ENCODE results near the gene SENP6. TPM values are rescaled to one million over a fixed set of nuclear protein-coding genes. Genes with fewer than 3 reads are reported as not detected.

The SENP6 gene
- total RNA-seq, 2 experiments from 2014 or later = 70.2 to 72.0 TPM

DNA sequence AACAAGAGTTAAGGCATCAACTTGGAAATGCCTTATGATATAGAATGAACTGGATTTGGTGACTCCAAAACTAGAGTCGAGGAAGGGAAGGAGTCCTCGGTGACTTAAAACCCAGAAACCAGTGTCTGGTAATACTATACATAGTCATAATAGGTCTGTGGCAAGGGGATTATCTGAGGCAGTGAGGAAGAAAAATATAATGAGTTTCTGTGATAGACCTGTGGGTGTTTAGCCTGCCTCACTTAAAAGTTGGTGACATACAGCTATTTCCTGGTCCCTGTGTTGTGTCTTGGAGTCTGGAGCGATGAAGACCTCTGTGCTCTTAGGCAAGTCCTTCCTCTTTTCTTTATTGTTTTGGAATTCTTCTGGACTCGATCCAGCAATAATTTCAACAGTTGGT lies 142.3 kb downstream of the SENP6 start:
- Mint-ChIP-seq H3K27ac (no peak overlapping the region), H3K36me3 (ENCODE audit: low read depth) (no peaks in the 10 kb centered on the region), H3K9me3 (no peaks in the 10 kb centered on the region), H3K27me3 (peaks cover 26% of the 10 kb centered on the region), H3K4me3 (no peak overlapping the region), H3K4me1 (ENCODE audit: low read depth) (no peaks in the 10 kb centered on the region)
- POLR2A ChIA-PET = interaction anchor here (0.6 kb wide), 1 partner anchor 20 kb away, joined by 4 read pairs; no protein-coding TSS in a partner anchor
- no peak for TF ChIP-seq CTCF (IDR thresholded peaks at IDR 0.05)
- DNase-seq (no peak), ATAC-seq (no peak)
- CTCF ChIA-PET = no interaction called here
- intact Hi-C loops (cut with micrococcal nuclease) = no loop called here

GRCh38 chr6:75745404-75745803 lies 143.7 kb downstream of the SENP6 start:
- CTCF ChIA-PET = no interaction called here
- no peak for ATAC-seq
- no peak for DNase-seq
- intact Hi-C loops (cut with micrococcal nuclease) = no loop called here
- no peak for TF ChIP-seq CTCF (IDR thresholded peaks at IDR 0.05)
- Mint-ChIP-seq H3K36me3 (ENCODE audit: low read depth) (no peaks in the 10 kb centered on the region), H3K9me3 (no peaks in the 10 kb centered on the region), H3K4me1 (ENCODE audit: low read depth) (peaks cover 4% of the 10 kb centered on the region), H3K27me3 (peaks cover 28% of the 10 kb centered on the region), H3K4me3 (no peak overlapping the region), H3K27ac (no peak overlapping the region)
- POLR2A ChIA-PET = no interaction called here

DNA sequence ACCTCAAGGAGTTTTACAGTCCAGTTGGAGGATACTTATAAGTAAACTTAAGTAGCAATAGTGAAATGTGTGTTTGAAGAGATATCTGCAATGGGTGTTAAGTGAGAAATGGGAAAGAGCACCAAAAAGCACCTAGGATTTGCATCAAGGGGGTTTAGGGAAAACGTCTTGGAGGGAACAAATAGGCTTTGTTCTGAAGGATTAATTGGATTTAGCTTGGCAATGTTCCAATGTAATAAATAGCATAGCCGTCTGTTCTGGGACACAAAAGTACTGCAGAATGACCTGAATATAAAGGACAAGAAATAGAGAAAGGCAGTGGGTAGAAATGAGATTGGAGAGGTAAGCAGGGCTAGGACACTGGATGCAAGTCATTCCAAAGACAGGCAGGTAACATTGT lies 144.5 kb downstream of the SENP6 start:
- DNase-seq = no peak
- ChIA-PET CTCF (no interaction called here), POLR2A (no interaction called here)
- no peak overlapping the region for H3K27ac Mint-ChIP-seq
- no peak for ATAC-seq
- H3K27me3 Mint-ChIP-seq = peaks cover 35% of the 10 kb centered on the region
- no peaks in the 10 kb centered on the region for H3K36me3 Mint-ChIP-seq (ENCODE audit: low read depth)
- H3K4me3 Mint-ChIP-seq = no peak overlapping the region
- H3K4me1 Mint-ChIP-seq (ENCODE audit: low read depth) = peaks cover 4% of the 10 kb centered on the region
- intact Hi-C loops (cut with micrococcal nuclease) = no loop called here
- no peaks in the 10 kb centered on the region for H3K9me3 Mint-ChIP-seq
- no peak for TF ChIP-seq CTCF (IDR thresholded peaks at IDR 0.05)

- H3K9me3 Mint-ChIP-seq = no peaks in the 10 kb centered on the region
- TF ChIP-seq CTCF (IDR thresholded peaks at IDR 0.05) = no peak
- H3K27ac Mint-ChIP-seq = no peak overlapping the region
Observed at GRCh38 chr6:75747152-75747992, 145.7 kb downstream of the SENP6 start.

DNA sequence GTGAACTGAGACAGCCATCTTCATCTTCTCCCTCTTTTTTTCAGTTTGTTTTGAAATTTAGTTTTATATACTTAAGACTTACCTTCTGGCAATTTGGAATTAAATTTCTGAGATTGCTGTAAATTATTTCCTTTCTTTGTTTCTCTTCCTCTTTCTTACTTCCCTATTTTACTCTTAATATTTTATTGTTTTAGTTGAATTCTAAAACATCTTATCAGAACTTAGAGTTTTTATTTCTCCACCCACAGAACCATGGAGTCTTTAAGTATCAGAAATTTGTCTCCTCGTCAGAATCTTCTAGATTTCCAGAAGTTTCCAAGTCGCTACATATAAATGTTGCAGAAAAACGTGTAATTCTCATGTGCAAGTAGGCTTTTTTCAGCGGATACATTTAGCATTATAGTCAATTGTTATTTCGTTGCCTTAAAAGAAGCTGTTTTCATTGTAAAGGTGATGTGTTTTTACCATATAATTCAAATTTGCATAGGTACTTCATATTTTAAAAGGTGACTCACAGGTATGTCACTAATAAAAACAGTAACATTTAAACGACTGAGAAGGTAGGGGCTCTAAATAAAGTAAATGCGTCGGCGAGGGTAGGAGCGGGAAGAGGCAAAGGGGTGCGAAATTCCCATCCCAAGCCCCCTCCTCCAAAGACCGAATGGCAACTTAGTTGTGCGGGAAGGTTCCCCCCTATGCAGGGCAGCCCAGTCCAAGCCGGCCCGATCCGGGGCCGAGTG lies 146.5 kb downstream of the SENP6 start:
- intact Hi-C loops (cut with micrococcal nuclease) = no loop called here
- ATAC-seq = peak; percentile 8
- CTCF ChIA-PET = no interaction called here

More at GRCh38 chr6:75747152-75747992, 145.7 kb downstream of the SENP6 start:
- intact Hi-C loops (cut with micrococcal nuclease) = no loop called here
- peaks cover 6% of the 10 kb centered on the region for H3K4me1 Mint-ChIP-seq (ENCODE audit: low read depth)
- no peak for ATAC-seq
- H3K36me3 Mint-ChIP-seq (ENCODE audit: low read depth) = no peaks in the 10 kb centered on the region
- peaks cover 35% of the 10 kb centered on the region for H3K27me3 Mint-ChIP-seq
- POLR2A ChIA-PET = no interaction called here
- DNase-seq = no peak
- no peak overlapping the region for H3K4me3 Mint-ChIP-seq
- CTCF ChIA-PET = no interaction called here

More for the DNA sequence above, 146.5 kb downstream of the SENP6 start:
- no peak overlapping the region for H3K27ac Mint-ChIP-seq
- no peaks in the 10 kb centered on the region for H3K9me3 Mint-ChIP-seq
- H3K4me1 Mint-ChIP-seq (ENCODE audit: low read depth) = peaks cover 6% of the 10 kb centered on the region
- TF ChIP-seq CTCF (IDR thresholded peaks at IDR 0.05) = no peak
- no peaks in the 10 kb centered on the region for H3K36me3 Mint-ChIP-seq (ENCODE audit: low read depth)
- DNase-seq = no peak
- POLR2A ChIA-PET = no interaction called here
- H3K4me3 Mint-ChIP-seq = peak overlapping the region; percentile 69
- peaks cover 40% of the 10 kb centered on the region for H3K27me3 Mint-ChIP-seq
